DMS79 treated with DMSO at 0.1 percent for 48 hours (cell line): ENCODE results near the gene SRSF4.
A peak's percentile ranks its signal among the peaks of the same experiment; 100 is the strongest.
"Not testable (repeated sequence)": the region's sequence is repeated elsewhere in the genome, so short reads cannot be mapped to it uniquely, and the experiment has no call there.

Experiments
- DNase-seq: peaks from one replicate; lab custom pipeline; 2025; lab: John Stamatoyannopoulos, UW

The SRSF4 gene

GRCh38 chr1:29162476-29163138 lies 19.1 kb downstream of the SRSF4 start:
- no peak for DNase-seq

- DNase-seq, result no peak
Measured at GRCh38 chr1:29162025-29162424, 19.7 kb downstream of the SRSF4 start.

- DNase-seq, result no peak
Measured at GRCh38 chr1:29159773-29160172, 21.9 kb downstream of the SRSF4 start.

DNA sequence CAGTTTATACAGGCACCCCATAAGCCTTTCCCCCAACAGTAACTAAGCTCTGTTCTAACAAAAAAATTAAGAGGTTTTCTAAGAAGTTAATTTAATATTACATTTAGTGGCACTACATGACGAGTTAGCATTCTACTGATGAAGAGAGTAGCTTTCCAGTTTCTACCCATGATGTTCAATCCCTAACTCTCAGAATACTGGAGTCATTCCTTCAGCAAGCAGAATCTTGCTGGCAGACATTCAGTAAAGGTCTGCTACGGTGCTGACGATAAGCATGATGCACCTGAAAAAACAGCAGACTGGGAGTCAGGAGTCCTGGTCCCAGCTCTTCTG lies 24.5 kb downstream of the SRSF4 start:
- no peak for DNase-seq

- peak; percentile 91 for DNase-seq
Measured at GRCh38 chr1:29156543-29157268, 25.0 kb downstream of the SRSF4 start.

GRCh38 chr1:29152046-29152805 lies 29.5 kb downstream of the SRSF4 start:
- DNase-seq, result no peak

DNA sequence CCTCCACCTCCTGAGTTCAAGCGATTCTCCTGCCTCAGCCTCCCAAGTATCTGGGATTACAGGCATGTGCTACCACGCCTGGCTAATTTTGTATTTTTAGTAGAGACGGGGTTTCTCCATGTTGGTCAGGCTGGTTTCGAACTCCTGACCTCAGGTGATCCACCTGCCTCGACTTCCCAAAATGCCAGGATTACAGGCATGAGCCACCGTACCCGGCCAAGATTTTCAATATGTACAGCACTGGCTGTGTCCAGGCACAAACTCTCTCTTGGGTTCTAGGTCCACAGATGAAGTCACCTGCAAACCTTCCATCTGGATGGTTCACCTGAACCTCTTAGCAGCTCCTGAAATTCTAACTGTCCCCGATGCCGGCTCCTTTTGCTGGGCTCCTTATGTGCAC lies 31.4 kb downstream of the SRSF4 start:
- not testable (repeated sequence) for DNase-seq

- no peak for DNase-seq
Measured at GRCh38 chr1:29148656-29149491, 32.8 kb downstream of the SRSF4 start.

- no peak for DNase-seq
Measured at GRCh38 chr1:29145739-29146437, 35.8 kb downstream of the SRSF4 start.

- no peak for DNase-seq
Measured at GRCh38 chr1:29144178-29144577, 37.5 kb downstream of the SRSF4 start.

- DNase-seq, result no peak
Measured at GRCh38 chr1:29142714-29143113, 39.0 kb downstream of the SRSF4 start.

DNA sequence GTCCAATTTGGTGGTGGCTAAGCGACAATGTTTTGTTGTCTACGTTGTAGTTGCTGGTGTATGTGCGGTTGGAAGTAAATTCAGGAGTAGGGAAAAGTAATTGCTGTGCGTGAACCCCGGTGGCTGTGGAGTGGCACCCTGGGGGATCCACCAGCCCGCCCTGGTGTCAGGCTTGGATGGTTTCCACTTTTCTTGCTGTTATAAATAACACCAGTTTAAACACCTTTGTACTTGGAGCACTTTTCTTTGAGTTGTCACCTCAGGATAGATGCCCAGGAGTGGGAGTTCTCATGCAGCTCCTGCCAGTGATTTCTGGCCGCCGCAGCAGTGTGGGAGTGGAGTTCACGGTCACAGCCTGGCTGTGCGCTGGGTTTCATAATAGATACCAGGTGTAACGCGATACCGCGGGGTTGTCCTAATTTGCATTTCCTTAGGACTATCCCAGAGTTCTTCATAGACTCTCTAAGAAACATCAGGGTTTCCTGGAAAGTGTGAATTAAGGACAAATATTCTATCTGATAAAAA lies 45.2 kb downstream of the SRSF4 start:
- no peak for DNase-seq

- DNase-seq, result peak; percentile 46
Measured at GRCh38 chr1:29134695-29135028, 47.0 kb downstream of the SRSF4 start.

DNA sequence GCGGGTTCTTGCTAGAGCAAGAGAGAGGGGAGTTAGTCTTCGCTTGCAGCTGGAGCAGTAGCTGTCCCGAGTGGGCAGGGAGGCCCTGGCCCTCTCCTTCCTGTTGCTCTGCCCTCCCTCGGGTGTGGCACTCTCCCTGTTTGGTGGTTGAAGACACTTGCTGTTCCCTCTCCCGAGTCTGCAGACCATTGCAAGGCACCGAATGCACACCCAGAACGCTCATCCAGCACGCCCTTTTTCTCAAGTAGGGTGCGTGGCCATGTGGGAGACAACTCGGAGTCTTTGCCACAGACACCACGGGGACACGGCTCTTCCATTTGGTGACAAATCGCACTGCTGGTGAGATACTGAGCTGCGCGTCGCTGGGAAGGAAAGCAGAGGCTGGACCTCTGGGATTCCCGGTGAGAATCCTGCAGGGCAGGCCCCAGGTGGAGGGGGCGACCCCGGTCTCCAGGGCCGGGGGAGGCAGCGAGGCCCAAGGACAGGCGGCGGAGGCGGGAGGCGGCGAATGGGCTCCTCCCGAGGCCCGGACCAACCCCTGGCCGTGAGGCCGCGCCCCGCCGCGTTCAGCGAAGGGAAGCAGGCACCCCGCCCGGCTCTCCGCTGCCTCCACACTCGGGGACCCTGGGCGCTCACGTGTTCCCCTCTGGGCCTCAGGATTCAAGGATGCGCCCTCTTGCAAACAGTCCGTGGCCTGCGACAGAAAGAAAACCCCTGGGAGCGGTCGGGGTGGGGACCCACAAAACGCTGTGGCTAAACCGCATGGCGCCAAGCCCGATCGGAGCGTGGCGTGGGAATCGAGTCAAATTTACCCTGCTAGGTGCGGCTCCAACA lies 47.6 kb downstream of the SRSF4 start:
- peak; percentile 46 for DNase-seq

DNA sequence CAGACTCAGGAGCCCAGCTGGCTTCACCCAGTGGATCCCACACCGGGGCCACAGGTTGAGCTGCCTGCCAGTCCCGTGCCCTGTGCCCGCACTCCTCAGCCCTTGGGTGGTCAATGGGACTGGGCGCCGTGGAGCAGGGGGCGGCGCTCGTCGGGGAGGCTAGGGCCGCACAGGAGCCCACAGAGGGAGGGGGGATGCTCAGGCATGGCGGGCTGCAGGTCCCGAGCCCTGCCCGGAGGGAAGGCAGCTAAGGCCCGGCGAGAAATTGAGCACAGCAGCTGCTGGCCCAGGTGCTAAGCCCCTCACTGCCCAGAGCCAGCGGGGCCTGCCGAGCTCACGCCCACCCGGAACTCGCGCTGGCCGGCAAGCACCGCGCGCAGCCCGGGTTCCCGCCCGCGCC lies 50.6 kb downstream of the SRSF4 start:
- DNase-seq, result not testable (repeated sequence)

DNA sequence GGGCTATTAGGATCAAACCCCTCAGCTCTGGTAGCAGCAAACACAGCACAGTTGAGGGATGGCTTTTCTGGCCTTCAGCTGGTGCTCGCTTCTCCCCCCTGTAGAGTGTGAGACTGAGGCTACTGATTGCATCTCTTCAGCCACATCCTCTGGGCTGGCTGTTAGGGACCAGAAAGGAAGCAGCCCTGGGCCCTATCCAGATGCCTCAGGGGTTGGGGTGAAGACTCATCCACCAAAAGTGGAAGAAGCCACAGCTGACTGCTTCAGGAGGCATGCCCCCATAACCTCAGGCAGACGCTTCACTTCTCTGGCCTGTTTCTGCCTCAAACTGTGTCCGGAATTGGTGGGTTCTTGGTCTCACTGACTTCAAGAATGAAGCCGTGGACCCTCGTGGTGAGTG lies 51.8 kb downstream of the SRSF4 start:
- no peak for DNase-seq

GRCh38 chr1:29128739-29129138 lies 53.0 kb downstream of the SRSF4 start:
- DNase-seq, result no peak

- DNase-seq, result no peak
Measured at GRCh38 chr1:29126198-29126597, 55.5 kb downstream of the SRSF4 start.

GRCh38 chr1:29125788-29126187 lies 55.9 kb downstream of the SRSF4 start:
- no peak for DNase-seq

GRCh38 chr1:29125237-29125641 lies 56.5 kb downstream of the SRSF4 start:
- DNase-seq, result no peak
